GM12873 (cell line): ENCODE results near the gene STK32B.

ENCODE experiments used
- CTCF ChIP-seq: IDR thresholded peaks from 2 replicates; pipeline ENCODE4 v1.5.1; 2012; ENCODE audit warnings: low read depth, mild to moderate bottlenecking, moderate library complexity, low read length, control low read depth; ENCODE audit not compliant: insufficient read depth; ENCODE audit errors: missing control alignments

STK32B gene

GRCh38 chr4:5470318-5471198 is 419.3 kb downstream of the STK32B start:
- no peak for TF ChIP-seq CTCF

- TF ChIP-seq CTCF: no peak
These were observed 419.9 kb downstream of the STK32B start for GRCh38 chr4:5471206-5471605.

GRCh38 chr4:5471691-5472090 is 420.4 kb downstream of the STK32B start:
- no peak for TF ChIP-seq CTCF

GRCh38 chr4:5472160-5472591 is 420.9 kb downstream of the STK32B start:
- TF ChIP-seq CTCF: no peak

GRCh38 chr4:5473125-5473524 is 421.8 kb downstream of the STK32B start:
- TF ChIP-seq CTCF: no peak

- TF ChIP-seq CTCF: no peak
These were observed 423.5 kb downstream of the STK32B start for GRCh38 chr4:5474756-5475155.

GRCh38 chr4:5477613-5478012 is 426.3 kb downstream of the STK32B start:
- TF ChIP-seq CTCF: no peak
